Activated naive CD4-positive, alpha-beta T cell treated with anti-CD3 and anti-CD28 coated beads, Interleukin-2, amount 10 ng/mL, durations not matched to agents 7 days and 5 days (primary cell): Measurements from ENCODE around the gene EXOC2.
A peak's percentile ranks its signal among the peaks of the same experiment; 100 is the strongest.

Source experiments
- CTCF ChIA-PET: fragments of 350-600 bp; sonication (Branson Sonifier 250); formaldehyde crosslinking; loops from one replicate; lab custom pipeline; 2021; ENCODE audit warnings: antibody characterized with exemption; lab: Charles Lee
- DNase-seq: peaks from one replicate; pipeline ENCODE4 v3.0.0-alpha.2; 2020
- H3K27ac Mint-ChIP-seq: one replicate; pipeline ENCODE4 v1.8.0; 2021; ENCODE audit warnings: mild to moderate bottlenecking, moderate library complexity, mixed read lengths
- H3K27me3 Mint-ChIP-seq: one replicate; pipeline ENCODE4 v1.8.0; 2021; ENCODE audit warnings: mild to moderate bottlenecking, mixed read lengths
- H3K36me3 Mint-ChIP-seq: one replicate; pipeline ENCODE4 v1.8.0; 2021; ENCODE audit warnings: mixed read lengths
- H3K4me1 Mint-ChIP-seq: one replicate; pipeline ENCODE4 v1.8.0; 2021; ENCODE audit warnings: mixed read lengths
- H3K4me3 Mint-ChIP-seq: one replicate; pipeline ENCODE4 v1.8.0; 2021; ENCODE audit warnings: mild to moderate bottlenecking, moderate library complexity, mixed read lengths
- H3K9me3 Mint-ChIP-seq: one replicate; pipeline ENCODE4 v1.8.0; 2021; ENCODE audit warnings: mixed read lengths

Gene EXOC2

GRCh38 chr6:491233-491632 is 201.7 kb downstream of the EXOC2 start:
- Mint-ChIP-seq H3K4me1 (peaks cover 95% of the 10 kb centered on the region), H3K27me3 (no peaks in the 10 kb centered on the region), H3K27ac (peak overlapping the region; percentile 90), H3K9me3 (peaks cover 6% of the 10 kb centered on the region), H3K36me3 (peaks cover 55% of the 10 kb centered on the region), H3K4me3 (peak overlapping the region; percentile 45)
- CTCF ChIA-PET, result interaction anchor here (1.6 to 2.5 kb wide), 2 partner anchors 15 to 44 kb away, joined by 4 to 9 read pairs; no protein-coding TSS in a partner anchor
- DNase-seq, result peak; percentile 70

- Mint-ChIP-seq H3K9me3 (peaks cover 6% of the 10 kb centered on the region), H3K27me3 (no peaks in the 10 kb centered on the region), H3K4me1 (peaks cover 87% of the 10 kb centered on the region), H3K36me3 (peaks cover 55% of the 10 kb centered on the region), H3K4me3 (peak overlapping the region; percentile 45), H3K27ac (peak overlapping the region; percentile 90)
- DNase-seq, result no peak
- CTCF ChIA-PET, result interaction anchor here (1.0 to 2.5 kb wide), 7 partner anchors 9 to 91 kb away, joined by 3 to 13 read pairs (median 4); no protein-coding TSS in a partner anchor
These were observed 202.5 kb downstream of the EXOC2 start for GRCh38 chr6:490251-491037.

- Mint-ChIP-seq H3K4me1 (peaks cover 83% of the 10 kb centered on the region), H3K4me3 (peak overlapping the region; percentile 46), H3K27ac (peak overlapping the region; percentile 90), H3K36me3 (peaks cover 58% of the 10 kb centered on the region), H3K27me3 (no peaks in the 10 kb centered on the region), H3K9me3 (peaks cover 6% of the 10 kb centered on the region)
- CTCF ChIA-PET, result interaction anchor here (1.1 to 2.5 kb wide), 8 partner anchors 9 to 99 kb away, joined by 3 to 13 read pairs (median 4); no protein-coding TSS in a partner anchor
- no peak for DNase-seq
These were observed 203.2 kb downstream of the EXOC2 start for GRCh38 chr6:489762-490161.

GRCh38 chr6:489001-489400 is 203.9 kb downstream of the EXOC2 start:
- Mint-ChIP-seq H3K36me3 (peaks cover 66% of the 10 kb centered on the region), H3K27me3 (no peaks in the 10 kb centered on the region), H3K9me3 (peaks cover 6% of the 10 kb centered on the region), H3K4me3 (peak overlapping the region; percentile 46), H3K4me1 (peaks cover 83% of the 10 kb centered on the region), H3K27ac (peak overlapping the region; percentile 90)
- DNase-seq, result no peak
- CTCF ChIA-PET, result interaction anchor here (1.1 to 2.5 kb wide), 6 partner anchors 10 to 99 kb away, joined by 3 to 13 read pairs (median 5); no protein-coding TSS in a partner anchor

- peak overlapping the region; percentile 30 for H3K27ac Mint-ChIP-seq
These were observed 205.0 kb downstream of the EXOC2 start for GRCh38 chr6:487956-488355.

GRCh38 chr6:485655-486170 is 207.2 kb downstream of the EXOC2 start:
- no peak overlapping the region for H3K27ac Mint-ChIP-seq
- peaks cover 2% of the 10 kb centered on the region for H3K9me3 Mint-ChIP-seq
- CTCF ChIA-PET, result interaction anchor here (0.6 to 1.8 kb wide), 5 partner anchors 11 to 292 kb away, joined by 3 to 5 read pairs (median 3); no protein-coding TSS in a partner anchor
- DNase-seq, result no peak
- H3K4me1 Mint-ChIP-seq, result peaks cover 74% of the 10 kb centered on the region
- peaks cover 65% of the 10 kb centered on the region for H3K36me3 Mint-ChIP-seq
- H3K27me3 Mint-ChIP-seq, result no peaks in the 10 kb centered on the region
- H3K4me3 Mint-ChIP-seq, result no peak overlapping the region

More at GRCh38 chr6:487956-488355, 205.0 kb downstream of the EXOC2 start:
- Mint-ChIP-seq H3K4me1 (peaks cover 81% of the 10 kb centered on the region), H3K4me3 (peak overlapping the region; percentile 32), H3K36me3 (peaks cover 69% of the 10 kb centered on the region), H3K9me3 (peaks cover 6% of the 10 kb centered on the region), H3K27me3 (no peaks in the 10 kb centered on the region)
- CTCF ChIA-PET, result no interaction called here
- DNase-seq, result no peak

GRCh38 chr6:484746-485145 is 208.2 kb downstream of the EXOC2 start:
- DNase-seq, result no peak
- H3K27ac Mint-ChIP-seq, result no peak overlapping the region
- no peaks in the 10 kb centered on the region for H3K27me3 Mint-ChIP-seq
- H3K9me3 Mint-ChIP-seq, result peaks cover 2% of the 10 kb centered on the region
- no peak overlapping the region for H3K4me3 Mint-ChIP-seq
- CTCF ChIA-PET, result interaction anchor here (0.8 to 1.8 kb wide), 6 partner anchors 9 to 292 kb away, joined by 3 to 7 read pairs (median 3); no protein-coding TSS in a partner anchor
- peaks cover 62% of the 10 kb centered on the region for H3K36me3 Mint-ChIP-seq
- H3K4me1 Mint-ChIP-seq, result peaks cover 74% of the 10 kb centered on the region

- DNase-seq, result no peak
- H3K4me1 Mint-ChIP-seq, result peaks cover 74% of the 10 kb centered on the region
- no peak overlapping the region for H3K4me3 Mint-ChIP-seq
- H3K27ac Mint-ChIP-seq, result peak overlapping the region; percentile 35
- H3K9me3 Mint-ChIP-seq, result peaks cover 2% of the 10 kb centered on the region
- CTCF ChIA-PET, result interaction anchor here (1.0 to 1.8 kb wide), 5 partner anchors 9 to 291 kb away, joined by 3 to 7 read pairs (median 3); no protein-coding TSS in a partner anchor
- no peaks in the 10 kb centered on the region for H3K27me3 Mint-ChIP-seq
- peaks cover 59% of the 10 kb centered on the region for H3K36me3 Mint-ChIP-seq
These were observed 208.7 kb downstream of the EXOC2 start for GRCh38 chr6:484086-484745.

GRCh38 chr6:475314-475713 is 217.6 kb downstream of the EXOC2 start:
- Mint-ChIP-seq H3K27me3 (no peaks in the 10 kb centered on the region), H3K4me1 (peaks cover 76% of the 10 kb centered on the region), H3K36me3 (peaks cover 5% of the 10 kb centered on the region), H3K9me3 (no peaks in the 10 kb centered on the region), H3K4me3 (peak overlapping the region; percentile 43), H3K27ac (peak overlapping the region; percentile 92)
- no peak for DNase-seq
- CTCF ChIA-PET, result interaction anchor here (0.6 to 2.3 kb wide), 8 partner anchors 9 to 75 kb away, joined by 3 to 9 read pairs (median 4); no protein-coding TSS in a partner anchor

GRCh38 chr6:474453-475185 is 218.3 kb downstream of the EXOC2 start:
- peaks cover 74% of the 10 kb centered on the region for H3K4me1 Mint-ChIP-seq
- no peaks in the 10 kb centered on the region for H3K9me3 Mint-ChIP-seq
- peak overlapping the region; percentile 43 for H3K4me3 Mint-ChIP-seq
- peaks cover 5% of the 10 kb centered on the region for H3K36me3 Mint-ChIP-seq
- no peaks in the 10 kb centered on the region for H3K27me3 Mint-ChIP-seq
- DNase-seq, result peak; percentile 92
- H3K27ac Mint-ChIP-seq, result peak overlapping the region; percentile 92
- CTCF ChIA-PET, result interaction anchor here (0.6 to 2.3 kb wide), 6 partner anchors 11 to 83 kb away, joined by 3 to 7 read pairs (median 4); partner anchors contain the start of gene IRF4

GRCh38 chr6:473768-474452 is 219.0 kb downstream of the EXOC2 start:
- peaks cover 5% of the 10 kb centered on the region for H3K36me3 Mint-ChIP-seq
- no peak for DNase-seq
- peak overlapping the region; percentile 92 for H3K27ac Mint-ChIP-seq
- H3K4me1 Mint-ChIP-seq, result peaks cover 68% of the 10 kb centered on the region
- H3K4me3 Mint-ChIP-seq, result peak overlapping the region; percentile 43
- H3K27me3 Mint-ChIP-seq, result no peaks in the 10 kb centered on the region
- CTCF ChIA-PET, result interaction anchor here (1.2 to 2.3 kb wide), 3 partner anchors 25 to 82 kb away, joined by 3 to 6 read pairs (median 5); partner anchors contain the start of gene IRF4
- no peaks in the 10 kb centered on the region for H3K9me3 Mint-ChIP-seq

GRCh38 chr6:473356-473755 is 219.6 kb downstream of the EXOC2 start:
- CTCF ChIA-PET, result interaction anchor here (1.3 kb wide), 1 partner anchor 81 kb away, joined by 5 read pairs; the partner anchor contains the start of gene IRF4
- Mint-ChIP-seq H3K4me3 (no peak overlapping the region), H3K4me1 (peaks cover 62% of the 10 kb centered on the region), H3K36me3 (peaks cover 5% of the 10 kb centered on the region), H3K27me3 (no peaks in the 10 kb centered on the region), H3K27ac (peak overlapping the region; percentile 92), H3K9me3 (no peaks in the 10 kb centered on the region)
- DNase-seq, result no peak
